Measurements from ENCODE around the gene FAM76A.
"Not testable (repeated sequence)": the region's sequence is repeated elsewhere in the genome, so short reads cannot be mapped to it uniquely, and the experiment has no call there.

Gene FAM76A

DNA sequence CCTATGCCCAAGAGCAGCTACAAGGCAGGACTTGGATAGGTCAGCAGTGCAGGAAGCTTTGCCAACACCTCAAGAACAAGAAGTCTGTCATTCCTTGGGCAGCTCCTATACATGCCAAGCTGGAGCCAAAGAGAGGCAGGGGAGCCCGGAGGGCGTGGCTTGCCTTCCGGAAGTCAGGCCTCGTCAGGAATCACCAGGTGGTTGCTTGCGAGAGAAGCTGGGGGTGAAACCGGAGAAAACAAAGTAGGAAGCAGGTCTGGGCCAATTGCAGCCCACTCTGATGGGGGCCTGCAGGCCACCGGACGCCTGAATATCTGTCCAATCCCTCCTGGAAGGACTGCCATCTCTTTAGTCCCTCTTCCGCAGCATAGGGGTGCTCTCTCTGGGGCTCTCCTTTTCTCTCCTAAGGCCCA lies 794 bp upstream of the FAM76A start:
- DNase-seq (ENCODE audit: low read depth in 3 of 3): no peak

- no peak for DNase-seq (ENCODE audit: low read depth in 3 of 3)
These were observed 648 bp downstream of the FAM76A start for GRCh38 chr1:27726173-27727044.

DNA sequence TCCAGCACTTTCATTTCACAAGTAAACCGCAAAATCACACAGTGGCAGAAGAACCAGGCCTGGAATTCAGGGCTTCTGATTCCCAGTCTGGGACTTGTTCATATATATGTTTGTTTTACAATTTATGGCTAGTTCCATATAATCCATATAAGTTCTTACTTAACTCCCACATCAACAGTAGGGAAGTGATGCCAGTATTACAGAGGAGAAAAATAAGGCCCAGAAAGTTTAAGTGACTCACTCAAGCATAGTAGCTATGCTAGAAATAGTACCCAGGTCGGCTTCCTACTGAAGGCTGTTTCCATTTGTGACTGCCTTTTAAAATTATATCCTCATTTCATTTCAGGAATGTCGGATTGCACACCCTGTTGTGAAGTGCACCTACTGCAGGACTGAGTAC lies 1.4 kb downstream of the FAM76A start:
- no peak for DNase-seq (ENCODE audit: low read depth in 3 of 3)

DNA sequence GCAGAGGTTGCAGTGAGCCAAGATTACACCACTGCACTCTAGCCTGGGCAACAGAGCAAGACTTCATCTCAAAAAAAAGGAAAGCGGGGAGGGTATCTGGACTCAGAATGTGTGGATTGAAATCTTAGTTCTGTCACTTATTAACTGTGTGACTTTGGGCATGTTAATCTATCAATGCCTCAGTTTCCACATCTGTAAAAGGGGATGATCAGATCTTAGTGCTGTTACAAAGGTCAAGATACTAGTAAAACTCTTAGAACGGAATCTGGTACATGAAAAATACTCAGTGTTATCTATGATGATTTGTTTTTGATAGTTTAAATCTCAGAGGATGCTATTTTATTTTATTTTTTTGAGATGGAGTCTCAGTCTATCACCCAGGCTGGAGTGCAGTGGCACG lies 10.5 kb downstream of the FAM76A start:
- no peak for DNase-seq (ENCODE audit: low read depth in 3 of 3)

DNA sequence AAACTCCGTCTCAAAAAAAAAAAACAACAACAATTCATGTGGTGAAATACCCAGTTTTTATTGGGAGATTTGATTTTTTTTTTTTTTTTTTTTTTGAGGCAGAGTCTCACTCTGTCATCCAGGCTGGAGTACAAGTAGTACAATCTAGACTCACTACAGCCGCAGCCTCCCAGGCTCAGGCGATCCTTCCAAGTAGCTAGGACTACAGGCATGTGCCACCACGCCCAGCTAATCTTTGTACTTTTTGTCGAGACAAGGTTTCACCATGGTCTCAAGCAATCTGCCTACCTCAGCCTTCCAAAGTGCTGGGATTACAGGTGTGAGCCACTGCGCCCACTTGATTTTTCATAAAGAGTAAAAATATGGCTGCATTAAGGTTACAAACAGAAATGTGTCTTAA lies 15.4 kb downstream of the FAM76A start:
- no peak for DNase-seq (ENCODE audit: low read depth in 3 of 3)

- no peak for DNase-seq (ENCODE audit: low read depth in 3 of 3)
These were observed 18.8 kb downstream of the FAM76A start for GRCh38 chr1:27744556-27744955.

- no peak for DNase-seq (ENCODE audit: low read depth in 3 of 3)
These were observed 19.7 kb downstream of the FAM76A start for GRCh38 chr1:27745466-27745865.

DNA sequence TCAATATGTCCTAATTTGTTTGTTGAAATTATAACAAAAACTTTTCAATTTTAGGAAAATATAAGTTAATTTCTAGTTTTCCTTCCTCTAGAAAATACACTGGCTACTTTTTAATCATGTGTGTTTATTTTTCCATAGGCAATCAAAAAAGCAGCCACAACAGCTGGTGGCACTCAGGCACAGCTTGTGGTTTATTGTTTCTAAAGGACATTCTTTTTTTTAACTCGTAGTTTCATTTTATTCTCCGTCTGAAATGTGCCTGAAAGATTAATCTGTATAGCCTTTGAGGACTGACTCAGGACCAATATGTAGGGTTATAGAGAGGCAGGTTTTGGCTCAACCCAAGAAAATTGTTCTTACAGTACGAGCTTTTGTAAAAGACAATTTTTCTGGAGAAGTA lies 26.6 kb downstream of the FAM76A start:
- no peak for DNase-seq (ENCODE audit: low read depth in 3 of 3)

GRCh38 chr1:27755286-27755685 lies 29.5 kb downstream of the FAM76A start:
- DNase-seq (ENCODE audit: low read depth in 3 of 3): no peak

DNA sequence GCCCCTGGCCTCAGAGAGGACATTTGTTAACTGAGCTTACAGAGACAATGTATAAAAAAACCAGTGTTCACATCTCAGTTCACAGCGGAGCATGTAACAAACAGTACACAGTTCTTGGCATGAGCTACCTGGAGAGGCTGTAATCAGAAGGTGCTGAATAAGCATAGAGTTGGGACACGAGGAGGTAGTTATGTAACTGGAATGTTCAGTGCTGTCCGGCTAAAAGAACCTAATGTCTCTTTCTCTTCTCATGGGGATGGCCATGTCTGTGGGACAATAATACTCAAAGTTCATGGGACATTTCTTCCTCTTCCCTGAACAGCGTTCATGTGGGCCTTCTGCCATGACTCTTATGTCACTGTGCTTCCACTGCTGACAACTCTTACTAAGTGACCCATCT lies 30.1 kb downstream of the FAM76A start:
- DNase-seq (ENCODE audit: low read depth in 3 of 3): no peak

DNA sequence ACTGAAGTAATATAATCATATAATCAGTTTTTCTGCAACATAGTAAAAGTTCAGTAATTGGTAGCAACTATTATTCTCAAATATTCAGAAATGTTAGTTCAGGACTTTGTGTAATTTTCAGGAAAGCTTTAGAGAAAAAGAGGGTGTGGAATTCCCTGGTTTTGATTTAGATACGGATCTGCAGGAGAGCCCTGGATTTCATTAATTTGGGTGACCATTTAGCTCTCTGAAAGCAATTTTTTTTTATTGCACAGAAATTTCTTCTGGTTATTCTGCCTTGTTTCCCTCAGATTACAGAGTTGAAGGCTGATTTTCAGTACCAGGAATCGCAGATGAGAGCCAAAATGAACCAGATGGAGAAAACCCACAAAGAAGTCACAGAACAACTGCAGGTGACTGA lies 33.5 kb downstream of the FAM76A start:
- no peak for DNase-seq (ENCODE audit: low read depth in 3 of 3)

DNA sequence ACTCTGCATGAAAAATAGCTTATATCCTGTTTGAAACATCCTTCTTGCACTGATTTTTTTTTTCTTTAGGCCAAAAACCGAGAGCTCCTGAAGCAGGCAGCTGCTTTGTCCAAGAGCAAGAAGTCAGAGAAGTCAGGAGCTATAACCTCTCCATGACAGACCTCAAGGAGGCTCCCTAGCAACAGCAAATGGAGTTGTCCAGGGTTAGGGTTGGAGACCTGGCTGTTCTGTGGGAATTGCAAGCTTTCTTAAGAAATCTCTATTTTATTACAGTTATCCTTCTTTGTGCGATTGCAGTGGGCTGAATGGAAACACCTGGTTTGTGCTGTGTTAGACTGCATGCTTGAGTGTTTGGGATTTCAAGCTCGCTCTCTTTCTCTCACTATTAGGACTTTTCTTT lies 34.7 kb downstream of the FAM76A start:
- no peak for DNase-seq (ENCODE audit: low read depth in 3 of 3)

GRCh38 chr1:27762033-27762432 lies 36.3 kb downstream of the FAM76A start:
- DNase-seq (ENCODE audit: low read depth in 3 of 3): no peak

- no peak for DNase-seq (ENCODE audit: low read depth in 3 of 3)
These were observed 37.6 kb downstream of the FAM76A start for GRCh38 chr1:27763358-27763757.

- DNase-seq (ENCODE audit: low read depth in 3 of 3): no peak
These were observed 44.6 kb downstream of the FAM76A start for GRCh38 chr1:27770293-27770830.

GRCh38 chr1:27772036-27772931 lies 46.5 kb downstream of the FAM76A start:
- no peak for DNase-seq (ENCODE audit: low read depth in 3 of 3)

GRCh38 chr1:27772932-27773825 lies 47.4 kb downstream of the FAM76A start, which contains the start of gene STX12:
STX12 (plus strand) TSS chr1:27773219; CDS start chr1:27773308, 89 bp downstream.
- DNase-seq (ENCODE audit: low read depth in 3 of 3): peak; percentile 96 to 98 (median 97)

- no peak for DNase-seq (ENCODE audit: low read depth in 3 of 3)
These were observed 48.2 kb downstream of the FAM76A start for GRCh38 chr1:27773826-27774445.

DNA sequence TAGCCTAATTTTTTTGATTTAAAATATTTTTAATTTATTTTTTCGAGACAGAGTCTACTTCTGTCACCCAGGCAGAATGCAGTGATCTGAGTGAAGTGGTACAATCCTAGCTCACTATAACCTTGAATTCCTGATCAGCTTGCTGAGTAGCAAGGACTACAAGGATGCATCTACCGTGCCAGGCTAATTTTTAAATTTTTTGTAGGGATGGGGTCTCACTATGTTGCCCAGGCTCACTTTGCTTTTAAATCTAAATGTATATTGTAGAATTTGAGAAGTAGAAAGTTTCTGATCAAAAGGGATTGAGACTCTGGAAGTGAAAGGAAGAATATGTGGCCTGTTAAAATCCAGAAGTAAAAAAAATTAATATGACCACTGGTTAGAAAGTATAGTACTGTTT lies 48.9 kb downstream of the FAM76A start:
- DNase-seq (ENCODE audit: low read depth in 3 of 3): no peak

GRCh38 chr1:27775336-27775735 lies 49.6 kb downstream of the FAM76A start:
- DNase-seq (ENCODE audit: low read depth in 3 of 3): not testable (repeated sequence)

DNA sequence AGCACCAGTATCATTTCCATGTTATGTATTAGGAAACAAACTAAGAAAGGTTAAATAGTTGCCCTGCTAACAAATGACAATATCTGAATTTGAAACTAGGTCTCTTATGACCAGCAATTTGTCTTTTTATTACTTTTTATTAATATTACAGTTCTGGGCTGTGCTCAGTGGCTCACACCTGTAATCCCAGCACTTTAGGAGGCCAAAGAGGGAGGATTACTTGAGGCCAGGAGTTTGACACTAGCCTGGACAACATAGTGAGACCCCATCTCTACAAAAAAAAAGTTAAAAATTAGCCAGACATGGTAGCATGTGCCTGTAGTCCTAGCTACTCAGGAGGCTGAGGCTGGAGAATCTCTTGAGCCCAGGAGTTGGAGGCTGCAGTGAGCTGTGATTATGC lies 50.5 kb downstream of the FAM76A start:
- not testable (repeated sequence) for DNase-seq (ENCODE audit: low read depth in 3 of 3)

Measured in stimulated activated CD4-positive, alpha-beta T cell treated with anti-CD3 and anti-CD28 coated beads, TNF-alpha, amount 100 ng/mL, for 4 hours (primary cell).